Peyer's patch (tissue), 4 donors: ENCODE results near the gene MLF2. TPM values are rescaled to one million over a fixed set of nuclear protein-coding genes. Genes with fewer than 3 reads are reported as not detected.

Experiments
- DNase-seq, 3 donors: peaks; one replicate each; pipeline ENCODE4 v3.0.0-alpha.2; 2017 to 2019
- H3K27ac ChIP-seq, 4 donors: fragments of 200-600 bp; sonication (generic); one replicate each; pipeline ENCODE4 v1.5.1; 2016 to 2019
- H3K27me3 ChIP-seq, 2 donors: fragments of 200-600 bp; sonication (generic); one replicate each; pipeline ENCODE4 v1.5.1; 2019
- H3K36me3 ChIP-seq, 3 donors: fragments of 200-600 bp; sonication (generic); one replicate each; pipeline ENCODE4 v1.5.1; 2016 to 2019
- H3K4me1 ChIP-seq, 4 donors: fragments of 200-600 bp; sonication (generic); one replicate each; pipeline ENCODE4 v1.5.1; 2016 to 2019
- H3K4me3 ChIP-seq, 4 donors: fragments of 200-600 bp; sonication (generic); 1 replicate in 3 of 4; 2 replicates in 1 of 4; pipeline ENCODE4 v1.5.1; 2016 to 2019; ENCODE audit warnings: mild to moderate bottlenecking in 1 of 4
- H3K9me3 ChIP-seq, 4 donors: fragments of 200-600 bp; sonication (generic); one replicate each; pipeline ENCODE4 v1.5.1; 2016 to 2019; ENCODE audit warnings: mild to moderate bottlenecking in 1 of 4
- POLR2A ChIP-seq, 2 donors: fragments of 450-650 bp; IDR thresholded peaks; one replicate each; pipeline ENCODE4 v1.5.1; 2017; ENCODE audit warnings: antibody characterized with exemption in 2 of 2, mild to moderate bottlenecking in 2 of 2, moderate library complexity in 2 of 2
- total RNA-seq, 4 donors: library from RNA; depleted of rRNA; stranded (reverse); fragments of >200 nt; gene quantifications; one replicate each; pipeline ENCODE4 v1.1.0, GENCODE V29; 2016
- TF ChIP-seq, protein P1 (sequence below), 6 experiments: fragments of 450-650 bp in 4 of 6; fragments of 200-600 bp in 2 of 6; sonication (generic) in 1 of 6; IDR thresholded peaks; one replicate each; pipeline ENCODE4 v1.5.1; 2017 to 2019; ENCODE audit warnings: antibody characterized with exemption in 6 of 6, mild to moderate bottlenecking in 3 of 6, moderate library complexity in 1 of 6

The MLF2 gene
- total RNA-seq, 4 donors from 2014 or later, result 94.9 to 212 (median 182) TPM

DNA sequence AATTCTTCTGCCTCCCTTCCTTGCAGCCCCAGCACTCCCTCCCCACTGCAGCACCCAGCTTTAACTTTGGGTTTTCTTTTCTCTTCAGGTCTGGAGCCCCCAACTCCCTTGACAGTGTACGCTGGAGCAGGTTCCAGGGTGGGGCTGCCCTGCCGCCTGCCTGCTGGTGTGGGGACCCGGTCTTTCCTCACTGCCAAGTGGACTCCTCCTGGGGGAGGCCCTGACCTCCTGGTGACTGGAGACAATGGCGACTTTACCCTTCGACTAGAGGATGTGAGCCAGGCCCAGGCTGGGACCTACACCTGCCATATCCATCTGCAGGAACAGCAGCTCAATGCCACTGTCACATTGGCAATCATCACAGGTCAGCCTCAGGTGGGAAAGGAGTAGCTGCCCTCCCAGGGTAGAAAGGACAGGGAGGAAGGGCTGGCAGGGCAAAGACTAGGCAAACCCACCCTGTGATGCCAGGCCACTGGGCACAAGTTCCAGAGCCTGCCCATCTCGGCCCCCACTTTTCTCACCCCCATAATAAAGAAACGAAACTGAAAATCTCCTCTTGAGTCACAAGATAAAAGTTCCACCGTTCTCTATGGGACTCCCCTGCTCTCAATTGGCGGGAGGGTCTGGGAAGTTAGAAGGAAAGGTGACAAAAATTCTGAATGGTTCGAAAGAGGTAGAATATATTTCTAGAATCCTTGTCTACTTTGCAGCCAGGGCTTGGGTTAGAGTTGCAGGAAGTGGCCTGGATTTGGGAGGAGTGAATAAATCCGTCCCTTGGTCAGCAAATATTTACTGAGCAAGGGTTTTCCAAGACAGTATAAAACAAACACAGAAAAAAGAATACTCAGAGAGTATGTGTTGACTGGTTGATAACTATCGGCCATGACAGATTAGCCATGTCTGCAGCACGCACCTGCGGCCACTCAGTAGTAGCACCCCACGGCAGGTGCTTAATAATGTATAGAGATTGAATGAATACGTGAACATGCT is 22.5 kb upstream of the MLF2 start:
- DNase-seq, result no peak
- peaks cover 0 to 57% (median 9%) of the 10 kb centered on the region in 4 donors for H3K4me1 ChIP-seq

DNA sequence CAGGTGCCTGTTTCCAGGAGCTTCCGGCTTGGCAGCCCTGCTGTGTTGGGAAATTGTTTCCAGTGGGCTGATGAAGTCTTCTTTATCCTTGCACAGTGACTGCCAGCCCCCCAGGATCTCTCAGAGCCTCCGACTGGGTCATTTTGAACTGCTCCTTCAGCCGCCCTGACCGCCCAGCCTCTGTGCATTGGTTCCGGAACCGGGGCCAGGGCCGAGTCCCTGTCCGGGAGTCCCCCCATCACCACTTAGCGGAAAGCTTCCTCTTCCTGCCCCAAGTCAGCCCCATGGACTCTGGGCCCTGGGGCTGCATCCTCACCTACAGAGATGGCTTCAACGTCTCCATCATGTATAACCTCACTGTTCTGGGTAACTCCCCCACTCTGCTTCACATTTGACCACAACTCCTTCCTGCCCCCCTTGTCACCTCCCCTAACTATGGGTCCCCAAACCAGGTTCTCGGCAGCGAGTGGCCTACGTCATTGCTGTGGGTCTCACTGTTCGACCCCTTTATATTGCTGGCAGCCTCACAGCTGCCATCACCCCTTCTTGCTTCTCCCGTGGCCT is 21.6 kb upstream of the MLF2 start:
- Histone ChIP-seq H3K4me1 (peaks cover 0 to 59% (median 9%) of the 10 kb centered on the region in 4 donors), H3K4me3 (peak overlapping the region in 3 of 4 donors; percentile 28 to 49 (median 46)), H3K36me3 (peaks cover 0 to 13% (median 0%) of the 10 kb centered on the region in 3 donors), H3K27me3 (no peaks in the 10 kb centered on the region), H3K27ac (peak overlapping the region; percentile 57 to 79 (median 62)), H3K9me3 (no peaks in the 10 kb centered on the region)
- DNase-seq, result no peak
- peak in 1 of 2 donors; percentile 35 for TF ChIP-seq POLR2A (IDR thresholded peaks at IDR 0.05)
- TF ChIP-seq, protein P1, sequence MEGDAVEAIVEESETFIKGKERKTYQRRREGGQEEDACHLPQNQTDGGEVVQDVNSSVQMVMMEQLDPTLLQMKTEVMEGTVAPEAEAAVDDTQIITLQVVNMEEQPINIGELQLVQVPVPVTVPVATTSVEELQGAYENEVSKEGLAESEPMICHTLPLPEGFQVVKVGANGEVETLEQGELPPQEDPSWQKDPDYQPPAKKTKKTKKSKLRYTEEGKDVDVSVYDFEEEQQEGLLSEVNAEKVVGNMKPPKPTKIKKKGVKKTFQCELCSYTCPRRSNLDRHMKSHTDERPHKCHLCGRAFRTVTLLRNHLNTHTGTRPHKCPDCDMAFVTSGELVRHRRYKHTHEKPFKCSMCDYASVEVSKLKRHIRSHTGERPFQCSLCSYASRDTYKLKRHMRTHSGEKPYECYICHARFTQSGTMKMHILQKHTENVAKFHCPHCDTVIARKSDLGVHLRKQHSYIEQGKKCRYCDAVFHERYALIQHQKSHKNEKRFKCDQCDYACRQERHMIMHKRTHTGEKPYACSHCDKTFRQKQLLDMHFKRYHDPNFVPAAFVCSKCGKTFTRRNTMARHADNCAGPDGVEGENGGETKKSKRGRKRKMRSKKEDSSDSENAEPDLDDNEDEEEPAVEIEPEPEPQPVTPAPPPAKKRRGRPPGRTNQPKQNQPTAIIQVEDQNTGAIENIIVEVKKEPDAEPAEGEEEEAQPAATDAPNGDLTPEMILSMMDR (IDR thresholded peaks at IDR 0.05), result no peak

More for the DNA sequence above, 22.5 kb upstream of the MLF2 start:
- Histone ChIP-seq H3K36me3 (peaks cover 0 to 4% (median 0%) of the 10 kb centered on the region in 3 donors), H3K9me3 (no peaks in the 10 kb centered on the region), H3K4me3 (no peak overlapping the region), H3K27me3 (no peaks in the 10 kb centered on the region), H3K27ac (peak overlapping the region; percentile 25 to 79 (median 62))
- TF ChIP-seq POLR2A (IDR thresholded peaks at IDR 0.05), result no peak
- TF ChIP-seq, protein P1 (IDR thresholded peaks at IDR 0.05), result no peak

DNA sequence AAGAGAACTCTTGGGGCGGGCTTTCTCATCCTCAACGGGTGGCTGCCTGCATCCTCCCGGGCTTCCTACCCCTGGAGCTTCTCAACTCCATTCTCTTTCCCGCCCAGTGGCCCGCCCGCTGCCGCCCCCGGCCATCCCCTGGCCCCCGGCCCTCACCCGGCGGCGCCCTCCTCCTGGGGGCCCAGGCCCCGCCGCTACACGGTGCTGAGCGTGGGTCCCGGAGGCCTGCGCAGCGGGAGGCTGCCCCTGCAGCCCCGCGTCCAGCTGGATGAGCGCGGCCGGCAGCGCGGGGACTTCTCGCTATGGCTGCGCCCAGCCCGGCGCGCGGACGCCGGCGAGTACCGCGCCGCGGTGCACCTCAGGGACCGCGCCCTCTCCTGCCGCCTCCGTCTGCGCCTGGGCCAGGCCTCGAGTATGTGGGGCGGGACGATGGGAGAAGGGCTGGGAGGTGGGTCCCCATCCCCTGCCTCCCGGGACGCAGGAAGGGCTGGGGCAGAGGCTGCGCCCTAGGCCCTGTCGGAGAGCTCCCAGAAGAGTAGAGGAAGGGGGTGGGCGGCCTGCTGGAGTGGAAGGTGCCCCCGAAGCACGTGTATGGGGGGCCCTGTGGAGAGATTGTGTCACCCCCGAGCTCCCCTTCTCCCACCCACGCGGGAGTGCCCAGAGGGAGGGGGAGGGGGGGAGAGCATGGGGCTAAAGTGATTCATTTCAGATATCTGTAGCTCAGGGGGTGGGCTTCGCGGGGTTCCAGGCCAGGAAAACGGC is 20.8 kb upstream of the MLF2 start:
- no peak for DNase-seq
- H3K9me3 ChIP-seq, result no peaks in the 10 kb centered on the region
- H3K27ac ChIP-seq, result peak overlapping the region; percentile 57 to 79 (median 62)
- H3K4me3 ChIP-seq, result peak overlapping the region; percentile 28 to 49 (median 38)
- H3K36me3 ChIP-seq, result peaks cover 0 to 14% (median 0%) of the 10 kb centered on the region in 3 donors
- TF ChIP-seq, protein P1 (IDR thresholded peaks at IDR 0.05), result no peak
- no peak for TF ChIP-seq POLR2A (IDR thresholded peaks at IDR 0.05)
- peaks cover 0 to 61% (median 7%) of the 10 kb centered on the region in 4 donors for H3K4me1 ChIP-seq
- no peaks in the 10 kb centered on the region for H3K27me3 ChIP-seq

DNA sequence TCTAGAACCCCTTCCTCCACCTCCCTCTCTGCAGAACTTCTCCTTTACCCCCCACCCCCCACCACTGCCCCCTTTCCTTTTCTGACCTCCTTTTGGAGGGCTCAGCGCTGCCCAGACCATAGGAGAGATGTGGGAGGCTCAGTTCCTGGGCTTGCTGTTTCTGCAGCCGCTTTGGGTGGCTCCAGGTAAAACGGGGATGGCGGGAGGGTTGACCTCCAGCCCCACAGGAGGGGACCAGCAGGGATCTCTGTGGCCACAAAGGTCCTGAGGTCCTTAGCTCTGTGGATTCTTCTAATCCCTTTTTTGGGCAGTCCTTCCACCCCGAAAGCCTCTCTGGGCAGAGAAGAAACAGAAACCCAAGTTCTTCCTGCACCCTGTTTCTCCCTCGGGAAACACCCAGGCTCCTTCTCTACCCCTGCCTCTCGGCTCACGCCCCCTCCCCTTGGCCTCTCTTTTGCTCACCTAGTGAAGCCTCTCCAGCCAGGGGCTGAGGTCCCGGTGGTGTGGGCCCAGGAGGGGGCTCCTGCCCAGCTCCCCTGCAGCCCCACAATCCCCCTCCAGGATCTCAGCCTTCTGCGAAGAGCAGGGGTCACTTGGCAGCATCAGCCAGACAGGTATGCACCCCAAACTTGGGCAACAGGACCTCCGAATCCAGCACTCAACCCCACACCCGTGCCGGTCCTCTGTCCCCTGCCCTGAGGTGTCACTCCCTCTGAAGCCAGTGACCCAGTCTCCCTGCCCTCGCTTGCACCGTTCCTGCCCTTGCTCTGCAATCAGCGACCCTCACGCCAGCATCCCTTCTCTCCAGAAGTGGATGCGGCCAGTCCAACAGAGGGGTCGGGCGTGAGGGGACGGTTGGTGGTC is 20.0 kb upstream of the MLF2 start:
- H3K4me1 ChIP-seq, result peaks cover 0 to 62% (median 7%) of the 10 kb centered on the region in 4 donors
- no peaks in the 10 kb centered on the region for H3K9me3 ChIP-seq
- H3K27me3 ChIP-seq, result no peaks in the 10 kb centered on the region
- H3K4me3 ChIP-seq, result peak overlapping the region; percentile 28 to 49 (median 38)
- peaks cover 0 to 14% (median 0%) of the 10 kb centered on the region in 3 donors for H3K36me3 ChIP-seq
- no peak for DNase-seq
- peak overlapping the region; percentile 57 to 79 (median 62) for H3K27ac ChIP-seq
- TF ChIP-seq, protein P1 (IDR thresholded peaks at IDR 0.05), result no peak
